WTC11 (cell line): Measurements from ENCODE around the gene CIT. TPM values are rescaled to one million over a fixed set of nuclear protein-coding genes. Genes with fewer than 3 reads are reported as not detected.

Source experiments
- ATAC-seq: fragments of 200-7000 bp; cut with Tn5 transposase; 2 replicates; pipeline ENCODE4 v1.10.0; 2021; ENCODE audit warnings: mild to moderate bottlenecking, moderate library complexity
- CTCF ChIA-PET: fragments of 300-600 bp; sonication (Branson Sonifier 250); formaldehyde crosslinking; loops from one replicate; lab custom pipeline; 2021; ENCODE audit warnings: antibody characterized with exemption; lab: Charles Lee
- POLR2A ChIA-PET: fragments of 350-600 bp; sonication (Branson Sonifier 250); formaldehyde crosslinking; loops from one replicate; lab custom pipeline; 2021; ENCODE audit warnings: antibody characterized with exemption; lab: Charles Lee
- DNase-seq: peaks from one replicate; pipeline ENCODE4 v3.0.0; 2021; ENCODE audit warnings: low spot score
- H3K27ac Mint-ChIP-seq: 2 replicates; pipeline ENCODE4 v1.8.0; 2021; ENCODE audit warnings: mixed read lengths
- H3K27me3 Mint-ChIP-seq: 2 replicates; pipeline ENCODE4 v1.8.0; 2021; ENCODE audit warnings: low read depth, mild to moderate bottlenecking, moderate library complexity, mixed read lengths
- H3K36me3 Mint-ChIP-seq: 2 replicates; pipeline ENCODE4 v1.8.0; 2021; ENCODE audit warnings: mixed read lengths
- H3K4me1 Mint-ChIP-seq: 2 replicates; pipeline ENCODE4 v1.8.0; 2022; ENCODE audit warnings: mixed read lengths
- H3K4me3 Mint-ChIP-seq: 2 replicates; pipeline ENCODE4 v1.8.0; 2021; ENCODE audit warnings: mild to moderate bottlenecking, moderate library complexity, mixed read lengths
- H3K9me3 Mint-ChIP-seq: 2 replicates; pipeline ENCODE4 v1.8.0; 2021; ENCODE audit warnings: mixed read lengths
- AR ChIP-seq: fragments of 250-450 bp; sonication (Bioruptor Pico); IDR thresholded peaks from 2 replicates; pipeline ENCODE4 v1.9.0; 2021; ENCODE audit warnings: mild to moderate bottlenecking
- ATF1 ChIP-seq: sonication (generic); formaldehyde crosslinking; IDR thresholded peaks from 2 replicates; pipeline ENCODE4 v1.8.1; 2023; ENCODE audit warnings: mild to moderate bottlenecking, moderate library complexity, missing genetic modification reagents
- CDX4 ChIP-seq: fragments of 250-450 bp; sonication (Bioruptor Pico); IDR thresholded peaks from 2 replicates; pipeline ENCODE4 v1.9.0; 2021; ENCODE audit warnings: moderate library complexity, mild to moderate bottlenecking, inconsistent platforms, borderline replicate concordance
- GABPB1 ChIP-seq: sonication (generic); formaldehyde crosslinking; IDR thresholded peaks from 2 replicates; pipeline ENCODE4 v1.8.1; 2023; ENCODE audit warnings: mild to moderate bottlenecking, missing genetic modification reagents
- HMGA2 ChIP-seq: fragments of 250-450 bp; sonication (Bioruptor Pico); IDR thresholded peaks from 2 replicates; pipeline ENCODE4 v1.4.0; 2021; ENCODE audit warnings: mild to moderate bottlenecking, moderate library complexity
- HMGXB4 ChIP-seq: sonication (generic); formaldehyde crosslinking; IDR thresholded peaks from 2 replicates; pipeline ENCODE4 v1.8.1; 2023; ENCODE audit warnings: mild to moderate bottlenecking, moderate library complexity, missing genetic modification reagents
- IRF1 ChIP-seq: sonication (generic); formaldehyde crosslinking; IDR thresholded peaks from 2 replicates; pipeline ENCODE4 v1.8.0; 2023; ENCODE audit warnings: missing genetic modification reagents
- JUN ChIP-seq: sonication (generic); formaldehyde crosslinking; IDR thresholded peaks from 2 replicates; pipeline ENCODE4 v1.8.0; 2023; ENCODE audit warnings: mild to moderate bottlenecking, missing genetic modification reagents
- MAX ChIP-seq: sonication (generic); formaldehyde crosslinking; IDR thresholded peaks from 2 replicates; pipeline ENCODE4 v1.8.0; 2022; ENCODE audit warnings: mild to moderate bottlenecking, missing genetic modification reagents
- MYBL2 ChIP-seq: sonication (generic); formaldehyde crosslinking; IDR thresholded peaks from 2 replicates; pipeline ENCODE4 v1.8.1; 2023; ENCODE audit warnings: mild to moderate bottlenecking, moderate library complexity, missing genetic modification reagents
- NFYB ChIP-seq: sonication (generic); formaldehyde crosslinking; conservative IDR thresholded peaks from 2 replicates; pipeline ENCODE4 v1.8.0; 2022; ENCODE audit warnings: low read depth, missing genetic modification reagents
- OVOL2 ChIP-seq: fragments of 250-450 bp; sonication (Bioruptor Pico); IDR thresholded peaks from 2 replicates; pipeline ENCODE4 v1.9.0; 2021; ENCODE audit warnings: mild to moderate bottlenecking, borderline replicate concordance
- SOX15 ChIP-seq: fragments of 250-450 bp; sonication (Bioruptor Pico); IDR thresholded peaks from 2 replicates; pipeline ENCODE4 v1.9.0; 2021; ENCODE audit warnings: mild to moderate bottlenecking
- SP1 ChIP-seq: sonication (generic); formaldehyde crosslinking; conservative IDR thresholded peaks from 2 replicates; pipeline ENCODE4 v1.8.1; 2022; ENCODE audit warnings: missing genetic modification reagents
- TCF7 ChIP-seq: sonication (generic); formaldehyde crosslinking; IDR thresholded peaks from 2 replicates; pipeline ENCODE4 v1.8.0; 2022; ENCODE audit warnings: mild to moderate bottlenecking, low read depth, missing genetic modification reagents, moderate library complexity
- USF1 ChIP-seq: sonication (generic); formaldehyde crosslinking; IDR thresholded peaks from 2 replicates; pipeline ENCODE4 v1.8.0; 2022; ENCODE audit warnings: mild to moderate bottlenecking, missing genetic modification reagents
- ZMAT4 ChIP-seq: fragments of 250-450 bp; sonication (Bioruptor Pico); IDR thresholded peaks from 2 replicates; pipeline ENCODE4 v1.9.0; 2021; ENCODE audit warnings: mild to moderate bottlenecking
- ZNF121 ChIP-seq: sonication (generic); formaldehyde crosslinking; IDR thresholded peaks from 2 replicates; pipeline ENCODE4 v1.8.0; 2023; ENCODE audit warnings: missing genetic modification reagents
- ZNF138 ChIP-seq: sonication (generic); formaldehyde crosslinking; conservative IDR thresholded peaks from 2 replicates; pipeline ENCODE4 v1.8.1; 2022; ENCODE audit warnings: mild to moderate bottlenecking, moderate library complexity, missing genetic modification reagents
- ZNF263 ChIP-seq: sonication (generic); formaldehyde crosslinking; IDR thresholded peaks from 2 replicates; pipeline ENCODE4 v1.8.1; 2022; ENCODE audit warnings: low read depth, mild to moderate bottlenecking, moderate library complexity, missing genetic modification reagents
- ZNF317 ChIP-seq: sonication (generic); formaldehyde crosslinking; IDR thresholded peaks from 2 replicates; pipeline ENCODE4 v1.8.1; 2023; ENCODE audit warnings: low read depth, mild to moderate bottlenecking, moderate library complexity, missing genetic modification reagents, borderline replicate concordance
- ZNF416 ChIP-seq: fragments of 250-450 bp; sonication (Bioruptor Pico); IDR thresholded peaks from 2 replicates; pipeline ENCODE4 v1.9.0; 2021; ENCODE audit warnings: mild to moderate bottlenecking, inconsistent platforms
- ZNF423 ChIP-seq: fragments of 250-450 bp; sonication (Bioruptor Pico); IDR thresholded peaks from 2 replicates; pipeline ENCODE4 v2.1.2; 2022; ENCODE audit warnings: mild to moderate bottlenecking, moderate library complexity
- ZNF671 ChIP-seq: fragments of 250-450 bp; sonication (Bioruptor Pico); IDR thresholded peaks from 2 replicates; pipeline ENCODE4 v1.8.0; 2021; ENCODE audit warnings: mild to moderate bottlenecking
- total RNA-seq: library from RNA; stranded (reverse); gene quantifications from 3 replicates; pipeline ENCODE4 v1.2.3, GENCODE V29; 2021

The CIT gene
- total RNA-seq, 1 experiment from 2014 or later = 65.4 TPM

- TF ChIP-seq SP1 (CRISPR knock-in tag) (peak; percentile 84), TCF7 (CRISPR knock-in tag) (no peak), SOX15 (CRISPR knock-in tag) (no peak), HMGA2 (CRISPR knock-in tag) (no peak), ZNF671 (no peak), GABPB1 (CRISPR knock-in tag) (peak; percentile 70), USF1 (CRISPR knock-in tag) (peak; percentile 11; the same call in 1 of the 2 replicates), ZMAT4 (CRISPR knock-in tag) (no peak), NFYB (peak; percentile 75), ZNF138 (CRISPR knock-in tag) (no peak), ZNF317 (no peak), JUN (CRISPR knock-in tag) (no peak), ZNF416 (CRISPR knock-in tag) (peak; percentile 54; the same call in 1 of the 2 replicates), IRF1 (CRISPR knock-in tag) (no peak), ZNF423 (CRISPR knock-in tag) (no peak), ZNF263 (no peak), AR (no peak), ATF1 (CRISPR knock-in tag) (no peak)
- TF ChIP-seq, all 79 proteins: peak for 13
These were observed at the start of gene CIT (continued) for GRCh38 chr12:119876761-119877638.

GRCh38 chr12:119925269-119925668 is 48.1 kb upstream of the CIT start:
- no peaks in the 10 kb centered on the region for H3K27me3 Mint-ChIP-seq
- POLR2A ChIA-PET = no interaction called here
- ATAC-seq (no peak), DNase-seq (no peak)
- CTCF ChIA-PET = interaction anchor here (1.4 kb wide), 1 partner anchor 121 kb away, joined by 3 read pairs; no protein-coding TSS in a partner anchor
- H3K4me3 Mint-ChIP-seq = no peak overlapping the region
- no peaks in the 10 kb centered on the region for H3K9me3 Mint-ChIP-seq
- H3K4me1 Mint-ChIP-seq = no peaks in the 10 kb centered on the region
- TF ChIP-seq MYBL2 (CRISPR knock-in tag) (no peak), ZNF121 (CRISPR knock-in tag) (no peak), CDX4 (CRISPR knock-in tag) (no peak), OVOL2 (CRISPR knock-in tag) (no peak), HMGA2 (CRISPR knock-in tag) (no peak), MAX (CRISPR knock-in tag) (no peak), AR (no peak), ZNF416 (CRISPR knock-in tag) (no peak), ZNF263 (no peak), HMGXB4 (CRISPR knock-in tag) (no peak)
- H3K36me3 Mint-ChIP-seq = no peaks in the 10 kb centered on the region
- no peak overlapping the region for H3K27ac Mint-ChIP-seq
